Stimulated activated CD4-positive, alpha-beta T cell treated with anti-CD3 and anti-CD28 coated beads, Interleukin-1b, Interleukin-23, amount 100 ng/mL, for 1 hour (primary cell): ENCODE results near the gene NEMP2.

ENCODE experiments used
- DNase-seq, 2 donors: peaks; one replicate each; pipeline ENCODE4 v3.0.0-alpha.2; 2020; ENCODE audit warnings: low read depth in 2 of 2

The NEMP2 gene

GRCh38 chr2:190457256-190457655 lies 77.3 kb downstream of the NEMP2 start:
- no peak for DNase-seq

GRCh38 chr2:190456833-190457232 lies 77.7 kb downstream of the NEMP2 start:
- no peak for DNase-seq

- no peak for DNase-seq
Measured at GRCh38 chr2:190455358-190456095, 79.0 kb downstream of the NEMP2 start.

- no peak for DNase-seq
Measured at GRCh38 chr2:190454795-190455194, 79.7 kb downstream of the NEMP2 start.
